Measurements from ENCODE around the gene TSHZ2. TPM values are rescaled to one million over a fixed set of nuclear protein-coding genes. Genes with fewer than 3 reads are reported as not detected.

The TSHZ2 gene
- polyA plus RNA-seq (2013, experiment 1 of 2; ENCODE audit: insufficient read length) = 0.35 TPM
- 0.38 TPM for polyA plus RNA-seq (2013, experiment 2 of 2; ENCODE audit: insufficient read length)

- DNase-seq = peak; percentile 71
Measured at GRCh38 chr20:52972190-52972937, at the start of gene TSHZ2. TSS of gene TSHZ2 (plus strand) at chr20:52972358. CDS start at chr20:52973294, 936 bp downstream.

DNA sequence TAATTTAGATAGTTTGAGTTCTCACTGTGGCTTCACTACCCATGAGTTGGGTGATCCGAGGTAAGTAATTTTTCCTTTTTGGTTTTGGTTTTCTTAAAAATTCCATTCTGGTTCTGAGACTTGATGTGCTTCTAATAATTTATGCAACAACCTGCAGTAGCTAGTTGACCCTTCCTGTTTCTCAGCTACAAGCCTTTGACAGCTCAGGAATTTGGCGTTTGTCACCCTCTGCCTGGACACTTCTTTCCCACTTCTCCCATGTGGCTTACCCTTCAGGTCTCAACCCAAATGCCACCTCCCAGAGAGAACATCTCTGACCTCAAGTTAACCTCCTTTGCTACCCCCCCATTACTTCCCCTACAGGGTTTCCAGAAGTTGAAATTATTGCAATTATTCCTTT, 49.7 kb upstream of the TSHZ2 start:
- DNase-seq = peak; percentile 11

GRCh38 chr20:52923123-52923937, 48.8 kb upstream of the TSHZ2 start:
- DNase-seq = peak; percentile 95

- peak; percentile 27 for DNase-seq
Measured at GRCh38 chr20:52924411-52925271, 47.5 kb upstream of the TSHZ2 start.

- no peak for DNase-seq
Measured at GRCh38 chr20:52926505-52926904, 45.7 kb upstream of the TSHZ2 start.

- DNase-seq = no peak
Measured at GRCh38 chr20:52933867-52934266, 38.3 kb upstream of the TSHZ2 start.

- DNase-seq = no peak
Measured at GRCh38 chr20:52936351-52937340, 35.5 kb upstream of the TSHZ2 start.

DNA sequence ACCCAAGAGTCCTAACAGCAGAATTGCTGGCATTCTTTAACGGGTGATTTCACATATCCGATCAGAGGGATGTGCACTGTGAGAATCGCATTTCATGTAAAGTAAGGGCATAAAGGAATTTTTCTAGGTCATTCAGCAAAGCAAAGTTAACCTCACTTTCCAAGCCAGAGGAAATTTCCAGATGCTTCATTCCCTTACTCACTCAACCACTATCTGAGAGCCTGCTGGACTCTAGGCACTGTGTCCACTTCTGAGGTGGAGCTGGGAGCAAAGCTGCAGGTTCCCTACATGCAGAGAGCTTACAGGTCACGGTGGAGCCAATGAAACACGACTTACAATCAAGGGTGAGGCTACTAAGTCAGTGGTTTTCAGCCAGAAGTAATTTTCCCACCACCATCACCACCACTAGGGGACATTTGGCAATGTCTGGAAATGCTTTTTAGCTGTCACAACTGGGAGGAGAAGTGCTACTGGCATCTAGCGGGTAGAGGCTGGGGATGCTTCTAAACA, 34.5 kb upstream of the TSHZ2 start:
- peak; percentile 24 for DNase-seq

DNA sequence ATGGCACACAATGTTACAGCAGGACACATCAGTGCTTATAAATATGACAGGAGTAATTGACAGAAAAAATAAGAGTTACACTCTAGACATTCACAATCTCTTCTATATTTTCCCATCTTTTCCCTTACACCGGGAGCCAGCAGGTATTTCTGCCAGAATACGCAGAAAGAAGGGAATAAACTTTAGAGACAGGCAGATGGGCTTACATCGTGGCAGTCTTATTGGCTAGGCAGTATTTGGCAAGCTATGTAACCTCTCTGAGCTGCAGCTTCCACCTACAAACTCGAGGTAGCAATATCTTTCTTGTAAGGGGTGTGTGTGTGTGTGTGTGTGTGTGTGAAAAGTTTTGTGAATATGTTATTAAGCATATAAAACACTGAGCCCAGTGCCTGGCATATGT, 33.0 kb upstream of the TSHZ2 start:
- no peak for DNase-seq

DNA sequence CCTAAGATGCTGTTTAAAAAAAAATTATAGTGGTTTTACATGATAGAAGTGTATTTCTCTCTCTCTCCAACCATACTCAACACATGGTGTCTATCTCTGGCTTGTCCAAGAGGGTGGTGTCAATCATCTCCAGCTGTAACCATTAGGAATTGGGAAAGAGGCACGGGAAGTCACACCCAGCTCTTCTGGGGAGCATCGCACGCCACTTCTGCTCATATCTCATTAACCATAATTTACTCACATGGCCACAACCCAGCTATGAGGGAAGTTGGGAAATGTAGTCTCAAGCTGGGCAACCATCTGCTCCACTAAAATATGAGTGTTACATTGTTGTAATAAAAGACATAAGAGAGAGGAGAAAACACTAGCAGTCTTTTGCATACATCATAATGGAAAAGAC, 30.4 kb upstream of the TSHZ2 start:
- peak; percentile 22 for DNase-seq

GRCh38 chr20:52943185-52943841, 28.8 kb upstream of the TSHZ2 start:
- DNase-seq = peak; percentile 63

GRCh38 chr20:52945268-52945667, 26.9 kb upstream of the TSHZ2 start:
- no peak for DNase-seq

GRCh38 chr20:52945862-52946522, 26.2 kb upstream of the TSHZ2 start:
- no peak for DNase-seq

- no peak for DNase-seq
Measured at GRCh38 chr20:52948491-52948890, 23.7 kb upstream of the TSHZ2 start.

GRCh38 chr20:52953020-52953419, 19.1 kb upstream of the TSHZ2 start:
- DNase-seq = no peak

DNA sequence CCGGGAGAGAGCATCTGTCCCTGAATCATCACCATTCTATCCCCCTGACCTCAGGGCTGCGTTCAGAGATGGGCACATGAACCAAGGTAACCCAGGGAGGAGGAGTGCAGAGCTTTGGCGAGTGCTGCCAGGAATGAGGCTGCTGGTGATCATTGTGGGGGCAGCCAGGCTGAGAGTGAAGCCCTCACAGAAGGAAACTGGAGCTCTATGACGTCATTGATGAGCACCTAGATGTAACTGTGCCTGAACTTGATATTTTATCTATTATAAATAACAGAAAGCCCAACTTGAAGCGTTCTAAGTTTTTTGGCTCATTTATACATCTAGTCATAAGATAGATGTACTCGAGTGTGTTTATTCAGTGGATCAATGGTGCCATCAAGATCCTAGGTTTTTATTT, 17.3 kb upstream of the TSHZ2 start:
- no peak for DNase-seq

GRCh38 chr20:52958211-52958610, 13.9 kb upstream of the TSHZ2 start:
- DNase-seq = no peak

DNA sequence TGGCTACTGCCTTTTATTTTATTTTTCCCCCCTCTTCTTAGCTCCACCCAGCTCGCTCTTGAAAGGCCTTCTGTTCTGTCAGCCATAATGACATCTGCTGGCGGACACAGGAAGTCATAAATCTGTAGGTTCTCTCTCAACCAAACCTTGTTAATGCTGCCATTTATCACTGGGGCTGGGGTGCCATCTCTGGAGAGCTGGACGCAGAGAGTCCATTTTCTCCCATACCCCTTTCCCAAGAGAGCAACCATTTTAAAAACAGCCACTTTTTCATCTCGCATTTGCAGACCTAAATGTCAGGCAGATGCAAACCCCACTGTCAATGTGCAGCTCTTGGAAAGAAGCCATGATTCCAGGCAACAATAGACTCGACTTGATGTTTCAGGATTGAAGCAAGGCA, 13.0 kb upstream of the TSHZ2 start:
- peak; percentile 38 for DNase-seq

- DNase-seq = no peak
Measured at GRCh38 chr20:52962183-52962582, 10.0 kb upstream of the TSHZ2 start.

GRCh38 chr20:52963131-52963530, 9.0 kb upstream of the TSHZ2 start:
- DNase-seq = no peak

Data from fibroblast of skin of scalp (primary cell).